Measurements from ENCODE around the gene RPRD1B.

DNA sequence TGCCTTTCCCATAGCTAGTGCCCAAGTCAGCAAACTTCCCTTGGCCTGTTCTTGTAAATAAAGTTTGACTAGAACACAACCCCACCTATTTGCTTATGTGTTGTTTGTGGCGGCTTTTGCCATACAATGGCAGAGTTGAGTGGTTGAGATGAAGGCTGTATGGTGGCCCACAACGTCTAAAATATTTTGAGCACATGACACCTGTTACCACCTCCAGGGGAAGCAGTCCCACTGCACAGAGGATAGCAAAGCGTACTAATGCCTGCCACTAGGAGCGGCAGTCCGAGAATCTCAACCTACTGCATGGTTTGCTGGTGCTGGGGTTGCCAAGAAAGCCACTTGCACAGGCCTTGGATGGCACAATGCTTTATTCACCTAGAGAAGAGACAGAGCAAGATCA lies 72.9 kb downstream of the RPRD1B start:
- TF ChIP-seq, protein P1, sequence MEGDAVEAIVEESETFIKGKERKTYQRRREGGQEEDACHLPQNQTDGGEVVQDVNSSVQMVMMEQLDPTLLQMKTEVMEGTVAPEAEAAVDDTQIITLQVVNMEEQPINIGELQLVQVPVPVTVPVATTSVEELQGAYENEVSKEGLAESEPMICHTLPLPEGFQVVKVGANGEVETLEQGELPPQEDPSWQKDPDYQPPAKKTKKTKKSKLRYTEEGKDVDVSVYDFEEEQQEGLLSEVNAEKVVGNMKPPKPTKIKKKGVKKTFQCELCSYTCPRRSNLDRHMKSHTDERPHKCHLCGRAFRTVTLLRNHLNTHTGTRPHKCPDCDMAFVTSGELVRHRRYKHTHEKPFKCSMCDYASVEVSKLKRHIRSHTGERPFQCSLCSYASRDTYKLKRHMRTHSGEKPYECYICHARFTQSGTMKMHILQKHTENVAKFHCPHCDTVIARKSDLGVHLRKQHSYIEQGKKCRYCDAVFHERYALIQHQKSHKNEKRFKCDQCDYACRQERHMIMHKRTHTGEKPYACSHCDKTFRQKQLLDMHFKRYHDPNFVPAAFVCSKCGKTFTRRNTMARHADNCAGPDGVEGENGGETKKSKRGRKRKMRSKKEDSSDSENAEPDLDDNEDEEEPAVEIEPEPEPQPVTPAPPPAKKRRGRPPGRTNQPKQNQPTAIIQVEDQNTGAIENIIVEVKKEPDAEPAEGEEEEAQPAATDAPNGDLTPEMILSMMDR (IDR thresholded peaks at IDR 0.05), result no peak
- no peak for TF ChIP-seq ZFX (IDR thresholded peaks at IDR 0.05; ENCODE audit: borderline replicate concordance)
